Activated CD4-positive, CD25-positive, alpha-beta regulatory T cell treated with anti-CD3 and anti-CD28 coated beads, Interleukin-2, amount 50 U/mL, for 16 hours (primary cell): ENCODE results near the gene NSMCE3.

Experiments
- DNase-seq: peaks from one replicate; pipeline ENCODE4 v3.0.0-alpha.2; 2020; ENCODE audit warnings: low read depth, low spot score

The NSMCE3 gene

GRCh38 chr15:29269485-29270168 is at the start of gene NSMCE3:
TSS of gene NSMCE3 (minus strand) at chr15:29269822. CDS start at chr15:29269705, 117 bp downstream.
- DNase-seq, result peak; percentile 77

GRCh38 chr15:29316422-29316821 is 46.8 kb upstream of the NSMCE3 start:
- DNase-seq, result no peak

- DNase-seq, result no peak
These were observed 42.8 kb upstream of the NSMCE3 start for GRCh38 chr15:29312387-29312786.

GRCh38 chr15:29311696-29312095 is 42.1 kb upstream of the NSMCE3 start:
- no peak for DNase-seq

- DNase-seq, result no peak
These were observed 39.5 kb upstream of the NSMCE3 start for GRCh38 chr15:29309139-29309538.

- DNase-seq, result no peak
These were observed 38.7 kb upstream of the NSMCE3 start for GRCh38 chr15:29308299-29308698.

GRCh38 chr15:29305556-29305955 is 35.9 kb upstream of the NSMCE3 start:
- DNase-seq, result no peak

GRCh38 chr15:29302871-29303270 is 33.2 kb upstream of the NSMCE3 start:
- DNase-seq, result no peak

GRCh38 chr15:29299784-29300183 is 30.2 kb upstream of the NSMCE3 start:
- no peak for DNase-seq

GRCh38 chr15:29299331-29299730 is 29.7 kb upstream of the NSMCE3 start:
- DNase-seq, result no peak

- DNase-seq, result no peak
These were observed 25.2 kb upstream of the NSMCE3 start for GRCh38 chr15:29294732-29295325.

GRCh38 chr15:29291067-29291845 is 21.6 kb upstream of the NSMCE3 start:
- DNase-seq, result no peak

GRCh38 chr15:29289173-29289572 is 19.6 kb upstream of the NSMCE3 start:
- no peak for DNase-seq

- no peak for DNase-seq
These were observed 15.8 kb upstream of the NSMCE3 start for GRCh38 chr15:29285386-29285785.

GRCh38 chr15:29283381-29283780 is 13.8 kb upstream of the NSMCE3 start:
- no peak for DNase-seq

- DNase-seq, result no peak
These were observed 10.9 kb upstream of the NSMCE3 start for GRCh38 chr15:29280514-29280913.

GRCh38 chr15:29278436-29279105 is 8.9 kb upstream of the NSMCE3 start:
- no peak for DNase-seq

- no peak for DNase-seq
These were observed 6.7 kb upstream of the NSMCE3 start for GRCh38 chr15:29276366-29276765.

- no peak for DNase-seq
These were observed 6.2 kb upstream of the NSMCE3 start for GRCh38 chr15:29275855-29276254.

GRCh38 chr15:29274946-29275345 is 5.3 kb upstream of the NSMCE3 start:
- no peak for DNase-seq

- DNase-seq, result no peak
These were observed 2.6 kb upstream of the NSMCE3 start for GRCh38 chr15:29272219-29272618.

- DNase-seq, result no peak
These were observed 1.4 kb upstream of the NSMCE3 start for GRCh38 chr15:29270976-29271375.
